Measurements from ENCODE around the gene MC3R.
"Not testable (repeated sequence)": the region's sequence is repeated elsewhere in the genome, so short reads cannot be mapped to it uniquely, and the experiment has no call there.

The MC3R gene

DNA sequence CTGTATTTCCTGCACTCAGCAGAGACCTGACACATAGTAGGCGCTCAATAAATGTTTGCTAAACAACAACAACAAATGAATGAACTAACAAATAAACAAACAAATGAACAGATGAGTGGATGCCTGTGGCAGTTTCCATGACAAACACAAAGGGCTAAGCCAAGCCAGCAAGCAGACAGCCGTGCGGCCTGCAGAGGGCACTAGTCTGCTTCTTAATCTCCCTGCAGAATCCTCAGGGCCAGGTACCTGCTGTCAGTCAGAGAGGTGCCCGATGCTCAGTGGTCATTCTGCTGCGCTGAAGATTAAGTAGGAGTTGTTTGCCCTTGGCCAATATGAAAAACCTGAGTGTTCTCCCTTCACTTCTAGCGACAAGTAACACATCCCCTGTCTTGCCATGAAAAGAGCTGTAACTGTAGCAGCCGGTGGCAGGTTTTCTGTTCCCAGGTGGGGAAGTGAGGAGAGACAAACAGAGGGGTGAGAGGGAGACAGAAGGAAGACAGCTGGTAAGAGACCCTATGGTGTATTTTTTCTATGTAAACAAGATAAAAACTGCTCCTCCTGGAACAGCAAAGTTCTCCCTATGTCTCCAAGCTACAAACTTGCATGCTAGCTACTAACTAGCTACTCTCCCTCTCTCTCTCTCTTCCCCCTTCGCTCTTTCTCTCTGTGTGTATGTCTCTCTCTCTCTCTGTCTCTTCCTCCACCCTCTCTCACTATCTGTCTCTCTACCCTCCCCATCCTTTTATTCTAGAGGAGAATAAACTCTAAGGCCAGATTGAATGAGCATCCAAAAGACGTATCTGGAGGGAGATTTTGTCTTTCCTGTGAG, at the start of gene MC3R:
Gene MC3R, plus strand, starts transcription at position 779 of the 829 bp plus-strand sequence. CDS start 112 bp downstream, outside the sequence.
- DNase-seq (ENCODE audit: low read depth, low spot score) = peak; percentile 70

- DNase-seq (ENCODE audit: low read depth, low spot score) = peak; percentile 9
Measured at GRCh38 chr20:56200456-56200855, 48.1 kb upstream of the MC3R start.

GRCh38 chr20:56202493-56203077, 45.9 kb upstream of the MC3R start:
- DNase-seq (ENCODE audit: low read depth, low spot score) = no peak

- no peak for DNase-seq (ENCODE audit: low read depth, low spot score)
Measured at GRCh38 chr20:56204206-56204605, 44.3 kb upstream of the MC3R start.

DNA sequence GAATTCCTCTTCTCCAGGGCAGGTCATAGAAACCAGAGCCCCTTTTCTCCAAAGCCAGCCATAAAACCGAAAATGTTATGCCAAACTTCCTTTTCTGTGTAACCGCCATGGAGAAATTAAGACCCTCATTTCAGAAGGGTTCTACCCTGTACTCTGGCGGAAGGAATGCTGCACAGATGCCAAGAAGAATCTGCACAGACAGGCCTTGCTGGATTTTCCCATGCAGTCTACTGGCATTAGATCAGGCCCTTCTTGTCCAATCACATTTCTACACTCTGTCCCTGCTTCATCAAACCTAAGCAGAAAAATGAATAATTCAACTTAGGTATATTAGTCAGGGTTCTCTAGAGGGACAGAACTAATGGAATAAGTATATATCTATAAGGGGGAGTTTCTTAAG, 43.2 kb upstream of the MC3R start:
- DNase-seq (ENCODE audit: low read depth, low spot score) = no peak

DNA sequence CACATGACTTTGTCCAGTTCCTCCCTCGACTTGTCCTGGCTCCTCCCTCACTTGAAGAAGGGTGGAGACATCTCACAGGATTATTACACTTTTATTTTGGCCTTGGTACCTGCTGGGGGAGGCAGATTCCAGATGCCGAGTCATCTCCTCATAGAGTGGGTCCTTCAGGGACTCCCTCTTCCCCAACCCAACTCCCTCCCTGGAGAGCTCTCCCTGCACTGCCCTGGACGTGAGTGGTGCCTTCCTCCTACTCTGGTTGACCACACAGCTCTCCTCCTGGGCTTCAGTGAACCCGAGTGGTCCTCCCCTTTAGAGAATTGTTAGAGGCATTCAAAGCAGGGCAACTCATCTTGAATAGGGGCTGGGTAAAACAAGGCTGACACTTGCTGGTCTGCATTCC, 40.9 kb upstream of the MC3R start:
- no peak for DNase-seq (ENCODE audit: low read depth, low spot score)

DNA sequence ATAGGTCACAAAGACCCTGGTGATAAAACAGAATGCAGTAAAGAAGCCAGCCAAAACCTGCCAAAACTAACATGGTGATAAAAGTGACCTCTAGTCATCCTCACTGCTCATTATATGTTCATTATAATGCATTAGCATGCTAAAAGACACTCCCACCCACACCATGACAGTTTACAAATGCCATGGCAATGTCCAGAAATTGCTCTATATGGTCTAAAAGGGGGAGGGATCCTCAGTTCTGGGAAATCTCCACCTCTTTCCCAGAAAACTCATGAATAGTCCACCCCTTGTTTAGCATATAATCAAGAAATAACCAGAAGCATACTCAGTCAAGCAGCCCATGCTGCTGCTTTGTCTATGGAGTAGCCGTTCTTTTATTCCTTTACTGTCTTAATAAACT, 40.4 kb upstream of the MC3R start:
- no peak for DNase-seq (ENCODE audit: low read depth, low spot score)

DNA sequence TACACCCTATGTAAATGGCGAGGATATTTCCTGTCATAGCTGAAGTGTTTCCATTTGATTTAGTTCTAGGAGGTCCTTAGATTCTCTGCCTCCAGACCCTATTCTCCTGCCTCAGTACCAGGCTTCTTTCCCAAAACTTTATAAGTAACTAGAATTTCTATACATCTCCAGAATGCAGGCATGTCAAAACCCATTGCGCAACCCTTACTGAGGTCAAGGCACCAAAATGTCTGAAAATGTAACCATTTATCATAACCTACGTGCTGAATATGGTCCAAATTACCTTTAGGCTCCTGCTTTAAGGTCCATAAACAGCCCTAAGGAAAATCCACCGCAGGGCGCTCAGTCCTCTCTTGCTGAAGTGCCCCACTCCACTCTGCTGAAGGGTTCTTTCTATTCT, 37.5 kb upstream of the MC3R start:
- DNase-seq (ENCODE audit: low read depth, low spot score) = no peak

GRCh38 chr20:56212091-56212490, 36.4 kb upstream of the MC3R start:
- DNase-seq (ENCODE audit: low read depth, low spot score) = no peak

- DNase-seq (ENCODE audit: low read depth, low spot score) = no peak
Measured at GRCh38 chr20:56213321-56213720, 35.2 kb upstream of the MC3R start.

- DNase-seq (ENCODE audit: low read depth, low spot score) = no peak
Measured at GRCh38 chr20:56215115-56215514, 33.4 kb upstream of the MC3R start.

GRCh38 chr20:56217829-56218228, 30.7 kb upstream of the MC3R start:
- DNase-seq (ENCODE audit: low read depth, low spot score) = no peak

DNA sequence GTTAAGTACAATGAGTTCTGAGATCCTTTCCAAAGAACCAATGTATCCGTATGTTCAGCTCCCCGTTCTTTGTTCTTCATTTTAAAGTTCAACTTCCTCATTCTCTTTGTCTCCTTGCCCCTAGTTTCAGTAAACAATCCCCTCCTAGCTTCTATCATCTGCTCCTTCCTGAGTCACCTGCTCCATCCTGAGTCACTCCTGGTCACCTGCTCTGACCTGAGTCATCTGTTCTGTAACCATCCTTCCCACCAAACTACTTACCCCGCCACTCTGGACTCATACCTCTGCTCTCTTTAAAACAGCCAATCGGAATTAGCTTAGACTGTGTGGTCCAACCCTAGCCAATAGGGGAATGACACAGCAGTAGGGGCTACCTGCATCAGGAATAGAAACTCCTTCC, 27.3 kb upstream of the MC3R start:
- not testable (repeated sequence) for DNase-seq (ENCODE audit: low read depth, low spot score)

DNA sequence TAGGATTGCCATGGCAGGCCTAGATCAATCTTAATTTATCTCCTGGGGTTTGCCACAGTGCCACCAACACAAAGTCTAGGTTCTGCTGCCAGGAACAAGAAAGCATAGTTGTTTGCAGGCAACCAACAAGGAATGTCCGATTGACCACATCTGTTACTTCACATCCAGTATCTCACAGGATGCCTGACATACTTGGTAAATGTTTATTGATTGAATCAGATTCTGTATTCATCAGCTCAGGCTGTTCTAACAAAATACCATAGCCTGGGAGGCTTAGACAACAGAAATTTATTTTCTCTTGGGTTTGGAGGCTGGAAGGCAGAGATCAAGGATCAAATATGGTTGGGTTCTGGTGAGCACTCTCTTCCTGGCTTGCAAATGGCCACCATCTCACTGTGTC, 26.3 kb upstream of the MC3R start:
- DNase-seq (ENCODE audit: low read depth, low spot score) = no peak

DNA sequence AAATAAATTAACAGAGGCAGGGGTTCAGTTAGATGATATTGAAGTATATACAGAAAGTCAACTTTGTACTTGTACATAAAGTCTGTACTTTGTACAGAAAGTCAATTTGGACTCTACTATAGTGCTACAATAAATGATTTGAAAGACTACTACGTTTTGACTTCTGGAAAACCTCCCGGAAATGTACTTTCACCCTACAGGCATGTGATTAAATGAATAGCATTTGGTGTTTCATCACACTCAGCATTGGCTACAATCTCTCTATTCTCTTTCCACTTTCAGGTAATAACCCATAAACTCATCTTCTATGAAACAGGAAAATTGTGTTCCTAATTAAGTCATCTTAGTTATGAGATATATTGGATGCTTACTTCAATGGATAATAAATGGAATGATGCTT, 25.6 kb upstream of the MC3R start:
- no peak for DNase-seq (ENCODE audit: low read depth, low spot score)

DNA sequence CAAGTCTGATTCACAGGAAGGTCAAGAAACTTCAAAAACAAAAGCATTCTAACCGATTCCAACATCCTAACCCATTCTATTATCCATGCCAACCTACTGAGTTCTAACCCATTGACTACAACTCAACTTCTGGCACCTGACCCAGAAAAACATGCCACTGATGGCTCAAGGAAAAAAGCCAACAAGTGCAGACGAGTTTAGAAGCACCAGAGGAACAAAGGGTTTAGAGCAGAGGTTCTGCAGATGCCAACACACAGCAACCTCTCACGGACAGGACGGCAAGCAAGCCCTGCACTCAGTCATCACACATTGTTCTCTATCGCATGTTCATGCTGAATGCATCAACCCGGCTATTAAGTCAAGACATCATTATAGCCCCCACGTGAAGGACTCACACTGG, 25.2 kb upstream of the MC3R start:
- DNase-seq (ENCODE audit: low read depth, low spot score) = no peak

- DNase-seq (ENCODE audit: low read depth, low spot score) = no peak
Measured at GRCh38 chr20:56228021-56228420, 20.5 kb upstream of the MC3R start.

GRCh38 chr20:56229812-56230211, 18.7 kb upstream of the MC3R start:
- DNase-seq (ENCODE audit: low read depth, low spot score) = no peak

DNA sequence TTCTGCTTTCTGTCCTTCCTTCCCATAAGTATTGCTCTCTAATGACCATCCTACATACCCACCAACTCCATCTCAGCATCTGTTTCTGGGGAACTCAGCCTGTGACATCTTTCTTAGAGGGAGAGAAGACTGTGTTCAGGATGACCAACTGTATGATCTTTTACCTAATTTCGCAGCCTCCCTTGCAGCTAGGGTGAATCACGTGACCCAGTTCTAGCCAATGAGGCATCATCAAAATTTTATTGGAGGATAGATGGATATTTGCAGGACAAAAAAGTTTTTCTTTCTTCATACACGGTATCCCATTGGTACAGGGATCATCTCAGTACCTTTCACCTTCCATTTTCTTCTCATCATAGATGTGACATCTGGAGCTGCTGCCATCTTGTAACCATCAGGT, 14.4 kb upstream of the MC3R start:
- no peak for DNase-seq (ENCODE audit: low read depth, low spot score)

DNA sequence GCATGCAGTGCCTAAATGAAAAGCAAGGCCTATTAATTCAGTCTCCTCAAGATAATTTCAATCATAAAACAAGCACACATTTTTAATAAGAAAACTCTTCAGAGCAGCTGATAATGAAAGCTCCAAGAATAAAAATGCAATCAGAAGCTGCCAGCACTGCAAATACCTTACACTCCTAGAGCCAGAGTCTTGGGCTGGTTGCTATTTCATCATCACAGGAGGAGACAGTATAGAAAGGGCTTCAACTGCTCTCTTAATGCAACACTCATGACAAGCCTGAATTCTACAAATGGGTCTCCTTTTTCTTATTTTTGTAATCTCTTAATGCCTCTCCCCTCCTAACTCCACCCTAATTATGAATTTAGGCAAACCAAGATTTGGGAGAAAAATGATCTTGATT, 11.2 kb upstream of the MC3R start:
- DNase-seq (ENCODE audit: low read depth, low spot score) = no peak

- DNase-seq (ENCODE audit: low read depth, low spot score) = no peak
Measured at GRCh38 chr20:56244259-56244658, 4.3 kb upstream of the MC3R start.

- DNase-seq (ENCODE audit: low read depth, low spot score) = no peak
Measured at GRCh38 chr20:56245761-56246160, 2.8 kb upstream of the MC3R start.

DNA sequence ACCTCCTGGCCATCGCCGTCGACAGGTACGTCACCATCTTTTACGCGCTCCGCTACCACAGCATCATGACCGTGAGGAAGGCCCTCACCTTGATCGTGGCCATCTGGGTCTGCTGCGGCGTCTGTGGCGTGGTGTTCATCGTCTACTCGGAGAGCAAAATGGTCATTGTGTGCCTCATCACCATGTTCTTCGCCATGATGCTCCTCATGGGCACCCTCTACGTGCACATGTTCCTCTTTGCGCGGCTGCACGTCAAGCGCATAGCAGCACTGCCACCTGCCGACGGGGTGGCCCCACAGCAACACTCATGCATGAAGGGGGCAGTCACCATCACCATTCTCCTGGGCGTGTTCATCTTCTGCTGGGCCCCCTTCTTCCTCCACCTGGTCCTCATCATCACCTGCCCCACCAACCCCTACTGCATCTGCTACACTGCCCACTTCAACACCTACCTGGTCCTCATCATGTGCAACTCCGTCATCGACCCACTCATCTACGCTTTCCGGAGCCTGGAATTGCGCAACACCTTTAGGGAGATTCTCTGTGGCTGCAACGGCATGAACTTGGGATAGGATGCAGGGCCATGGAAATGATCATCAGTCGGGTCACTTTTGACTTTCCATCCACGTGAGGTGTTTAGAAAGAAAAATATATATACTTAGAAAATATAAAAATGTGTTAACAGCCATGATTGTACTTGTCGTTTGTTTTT, 868 bp downstream of the MC3R start:
- peak; percentile 60 for DNase-seq (ENCODE audit: low read depth, low spot score)

Measured in ELF-1 (cell line).